Astrocyte (in vitro differentiated cells and primary cell): ENCODE results near the gene SLC9A9. TPM values are rescaled to one million over a fixed set of nuclear protein-coding genes. Genes with fewer than 3 reads are reported as not detected.

ENCODE experiments used
- DNase-seq: peaks from one replicate; pipeline ENCODE4 v3.0.0-alpha.2; 2010; ENCODE audit warnings: low read depth
- FAIRE-seq: peaks from 2 replicates; lab custom pipeline; 2011; peaks lifted over from hg19 to GRCh38; lab: Jason Lieb, UNC
- H2AFZ ChIP-seq: 2 replicates; pipeline ENCODE4 v1.6.0; 2012; ENCODE audit warnings: low read depth, low read length, inconsistent platforms
- H3K27ac ChIP-seq: 2 replicates; pipeline ENCODE4 v1.5.1; 2011; ENCODE audit warnings: low read depth, low read length, inconsistent platforms
- H3K27me3 ChIP-seq: 2 replicates; pipeline ENCODE4 v1.6.0; 2011; ENCODE audit warnings: low read length, inconsistent platforms; ENCODE audit not compliant: insufficient read depth
- H3K36me3 ChIP-seq: 2 replicates; pipeline ENCODE4 v1.5.1; 2011; ENCODE audit warnings: low read length, inconsistent platforms; ENCODE audit not compliant: insufficient read depth
- H3K4me1 ChIP-seq: 2 replicates; pipeline ENCODE4 v1.5.1; 2011; ENCODE audit warnings: low read length, inconsistent platforms; ENCODE audit not compliant: insufficient read depth
- H3K4me2 ChIP-seq: 2 replicates; pipeline ENCODE4 v1.6.0; 2012; ENCODE audit warnings: low read length, inconsistent platforms
- H3K4me3 ChIP-seq: 2 replicates; pipeline ENCODE4 v1.5.1; 2011; ENCODE audit warnings: low read depth, mild to moderate bottlenecking, low read length, inconsistent platforms; ENCODE audit not compliant: insufficient read depth
- H3K79me2 ChIP-seq: 2 replicates; pipeline ENCODE4 v1.6.0; 2012; ENCODE audit warnings: mild to moderate bottlenecking, low read length, inconsistent platforms; ENCODE audit not compliant: insufficient read depth
- H3K9ac ChIP-seq: 2 replicates; pipeline ENCODE4 v1.6.0; 2012; ENCODE audit warnings: mild to moderate bottlenecking, low read length, inconsistent platforms
- H3K9me3 ChIP-seq: 2 replicates; pipeline ENCODE4 v1.5.1; 2012; ENCODE audit warnings: low read depth, mild to moderate bottlenecking, low read length, inconsistent platforms; ENCODE audit not compliant: insufficient read depth
- H4K20me1 ChIP-seq: 2 replicates; pipeline ENCODE4 v1.6.0; 2012; ENCODE audit warnings: low read length, inconsistent platforms; ENCODE audit not compliant: insufficient read depth
- H3K27ac Mint-ChIP-seq: one replicate; pipeline ENCODE4 v1.8.0; 2021; ENCODE audit warnings: mild to moderate bottlenecking, mixed read lengths; ENCODE audit not compliant: unreplicated experiment
- H3K27me3 Mint-ChIP-seq: one replicate; pipeline ENCODE4 v1.8.0; 2021; ENCODE audit warnings: low read depth, mixed read lengths; ENCODE audit not compliant: unreplicated experiment
- H3K36me3 Mint-ChIP-seq: one replicate; pipeline ENCODE4 v1.8.0; 2021; ENCODE audit warnings: low read depth, mixed read lengths; ENCODE audit not compliant: unreplicated experiment
- H3K4me1 Mint-ChIP-seq: one replicate; pipeline ENCODE4 v1.8.0; 2021; ENCODE audit warnings: low read depth, mixed read lengths; ENCODE audit not compliant: unreplicated experiment
- H3K4me3 Mint-ChIP-seq: one replicate; pipeline ENCODE4 v1.8.0; 2021; ENCODE audit warnings: mild to moderate bottlenecking, moderate library complexity, mixed read lengths; ENCODE audit not compliant: unreplicated experiment
- H3K9me3 Mint-ChIP-seq: one replicate; pipeline ENCODE4 v1.8.0; 2021; ENCODE audit warnings: mild to moderate bottlenecking, mixed read lengths; ENCODE audit not compliant: unreplicated experiment
- EZH2 ChIP-seq: IDR thresholded peaks from 2 replicates; pipeline ENCODE4 v1.6.1; 2012; ENCODE audit warnings: mild to moderate bottlenecking, low read length, inconsistent platforms; ENCODE audit not compliant: insufficient read depth
- total RNA-seq: library from RNA; stranded (reverse); gene quantifications from 2 replicates; pipeline ENCODE4 v1.2.1, GENCODE V29; 2021
- TF ChIP-seq, protein P1 (sequence below): IDR thresholded peaks from 2 replicates; pipeline ENCODE4 v1.5.1; 2011; ENCODE audit warnings: low read depth, mild to moderate bottlenecking, inconsistent platforms, low read length, moderate library complexity; ENCODE audit not compliant: insufficient read depth

The SLC9A9 gene
- total RNA-seq, 1 donor from 2014 or later: 1.5 TPM

DNA sequence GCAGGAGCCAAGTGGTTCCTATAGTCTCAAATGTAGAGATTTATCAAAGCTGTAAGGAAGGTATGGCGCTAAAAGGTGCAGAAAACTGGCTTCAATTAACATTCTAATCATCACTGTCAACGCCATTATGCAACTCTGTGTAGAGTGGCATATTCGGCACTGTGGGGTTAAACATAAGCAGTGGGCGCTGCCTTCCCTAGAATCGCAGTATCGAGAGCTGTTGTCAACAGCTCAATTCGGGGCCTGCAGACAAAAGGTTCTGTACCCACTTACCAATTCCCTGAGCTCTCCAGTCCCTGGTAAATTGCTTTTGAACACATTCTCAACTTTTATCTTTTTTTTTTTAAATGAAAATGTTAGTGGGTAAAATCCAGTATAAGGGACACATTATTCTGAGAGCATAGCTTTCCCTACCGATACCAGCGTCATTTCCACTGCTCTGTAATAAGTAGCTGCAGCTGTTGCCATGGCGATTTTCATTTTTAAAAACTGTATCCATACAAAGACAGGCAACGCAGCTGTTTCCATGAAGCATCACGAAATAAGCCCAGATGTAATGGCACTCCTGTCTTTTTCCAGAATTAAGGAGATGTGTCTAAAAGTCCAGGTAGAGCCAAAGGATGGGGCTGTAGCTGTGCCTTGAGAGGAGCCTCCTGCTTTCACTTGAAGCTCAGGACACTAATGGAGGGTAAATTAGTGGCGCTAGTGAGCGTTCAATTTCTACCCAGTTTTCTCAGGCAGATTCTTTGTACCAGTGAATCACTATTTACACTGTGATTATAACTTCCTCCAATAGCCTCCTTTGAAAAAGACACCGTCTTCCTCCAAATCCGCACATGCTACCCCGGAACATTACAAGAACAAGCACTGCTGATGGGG lies 250.3 kb downstream of the SLC9A9 start:
- H3K4me1 Mint-ChIP-seq: peaks cover 6% of the 10 kb centered on the region
- H3K36me3 Mint-ChIP-seq: no peaks in the 10 kb centered on the region

DNA sequence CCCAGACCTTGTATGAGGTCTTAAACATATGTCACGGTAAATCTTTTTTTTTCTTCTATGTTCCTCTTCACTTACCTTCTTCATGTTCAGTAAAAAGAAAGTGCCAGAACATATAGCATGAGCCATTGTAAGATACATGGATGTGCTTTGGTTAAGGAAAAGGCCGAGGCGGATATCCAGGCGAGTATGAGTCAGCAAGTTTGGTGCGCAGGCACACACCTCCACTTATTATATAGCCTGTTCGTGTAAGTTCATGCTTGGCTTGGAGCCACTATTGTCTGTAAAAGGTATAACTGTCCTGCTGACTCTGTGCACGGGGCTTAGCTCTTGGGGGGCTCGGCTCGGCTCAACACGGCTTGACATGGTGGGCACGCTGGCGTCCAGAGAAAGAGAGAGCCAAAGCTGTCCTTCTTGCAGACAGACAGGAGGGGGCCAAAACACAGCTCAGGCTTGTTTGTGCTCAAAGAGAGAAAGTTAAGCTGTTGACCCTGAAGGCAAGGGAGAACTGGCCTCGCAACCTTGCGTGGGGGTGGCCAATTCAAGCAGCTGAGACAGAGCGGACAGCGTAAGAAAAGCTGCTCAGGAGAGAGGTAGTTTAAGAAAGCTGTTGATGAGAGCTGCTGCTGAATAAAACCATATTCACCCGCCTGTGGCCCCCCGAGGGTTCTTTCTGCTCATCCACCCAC lies 251.2 kb downstream of the SLC9A9 start:
- Histone ChIP-seq H2AFZ (peak overlapping the region; percentile 32), H3K9me3 (no peaks in the 10 kb centered on the region), H3K4me3 (no peak overlapping the region), H3K9ac (no peak overlapping the region), H3K27me3 (no peaks in the 10 kb centered on the region), H3K4me1 (peaks cover 4% of the 10 kb centered on the region), H4K20me1 (no peaks in the 10 kb centered on the region), H3K27ac (no peak overlapping the region), H3K4me2 (no peak overlapping the region), H3K36me3 (no peaks in the 10 kb centered on the region), H3K79me2 (no peaks in the 10 kb centered on the region)
- no peaks in the 10 kb centered on the region for H3K27me3 Mint-ChIP-seq
- no peaks in the 10 kb centered on the region for H3K36me3 Mint-ChIP-seq
- H3K4me1 Mint-ChIP-seq: peaks cover 5% of the 10 kb centered on the region
- no peak overlapping the region for H3K4me3 Mint-ChIP-seq
- DNase-seq: no peak
- no peak overlapping the region for H3K27ac Mint-ChIP-seq
- FAIRE-seq: no peak
- TF ChIP-seq, protein P1, sequence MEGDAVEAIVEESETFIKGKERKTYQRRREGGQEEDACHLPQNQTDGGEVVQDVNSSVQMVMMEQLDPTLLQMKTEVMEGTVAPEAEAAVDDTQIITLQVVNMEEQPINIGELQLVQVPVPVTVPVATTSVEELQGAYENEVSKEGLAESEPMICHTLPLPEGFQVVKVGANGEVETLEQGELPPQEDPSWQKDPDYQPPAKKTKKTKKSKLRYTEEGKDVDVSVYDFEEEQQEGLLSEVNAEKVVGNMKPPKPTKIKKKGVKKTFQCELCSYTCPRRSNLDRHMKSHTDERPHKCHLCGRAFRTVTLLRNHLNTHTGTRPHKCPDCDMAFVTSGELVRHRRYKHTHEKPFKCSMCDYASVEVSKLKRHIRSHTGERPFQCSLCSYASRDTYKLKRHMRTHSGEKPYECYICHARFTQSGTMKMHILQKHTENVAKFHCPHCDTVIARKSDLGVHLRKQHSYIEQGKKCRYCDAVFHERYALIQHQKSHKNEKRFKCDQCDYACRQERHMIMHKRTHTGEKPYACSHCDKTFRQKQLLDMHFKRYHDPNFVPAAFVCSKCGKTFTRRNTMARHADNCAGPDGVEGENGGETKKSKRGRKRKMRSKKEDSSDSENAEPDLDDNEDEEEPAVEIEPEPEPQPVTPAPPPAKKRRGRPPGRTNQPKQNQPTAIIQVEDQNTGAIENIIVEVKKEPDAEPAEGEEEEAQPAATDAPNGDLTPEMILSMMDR: no peak
- no peak for TF ChIP-seq EZH2
- no peaks in the 10 kb centered on the region for H3K9me3 Mint-ChIP-seq

More for the DNA sequence above, 250.3 kb downstream of the SLC9A9 start:
- FAIRE-seq: no peak
- Mint-ChIP-seq H3K27ac (no peak overlapping the region), H3K9me3 (no peaks in the 10 kb centered on the region), H3K27me3 (no peaks in the 10 kb centered on the region), H3K4me3 (no peak overlapping the region)
- peaks cover 4% of the 10 kb centered on the region for H3K4me1 ChIP-seq
- no peak overlapping the region for H3K4me3 ChIP-seq
- H3K27me3 ChIP-seq: no peaks in the 10 kb centered on the region
- no peaks in the 10 kb centered on the region for H3K36me3 ChIP-seq
- H3K79me2 ChIP-seq: no peaks in the 10 kb centered on the region
- no peak overlapping the region for H3K27ac ChIP-seq
- no peak overlapping the region for H3K4me2 ChIP-seq
- no peak for DNase-seq
- no peak overlapping the region for H3K9ac ChIP-seq
- H2AFZ ChIP-seq: peak overlapping the region; percentile 32
- no peaks in the 10 kb centered on the region for H4K20me1 ChIP-seq
- TF ChIP-seq, protein P1: no peak
- TF ChIP-seq EZH2: no peak
- H3K9me3 ChIP-seq: no peaks in the 10 kb centered on the region
